GM21360 (cell line): ENCODE results near the gene SLMAP.

ENCODE experiments used
- ATAC-seq: cut with Tn5 transposase; IDR thresholded peaks from one replicate; pipeline ENCODE4 v1.9.1; 2021; ENCODE audit warnings: mild to moderate bottlenecking, moderate library complexity; ENCODE audit not compliant: unreplicated experiment

Gene SLMAP

GRCh38 chr3:57933602-57934001 lies 177.5 kb downstream of the SLMAP start:
- ATAC-seq = no peak

GRCh38 chr3:57934373-57934772 lies 178.3 kb downstream of the SLMAP start:
- no peak for ATAC-seq

- no peak for ATAC-seq
Measured at GRCh38 chr3:57935539-57935938, 179.4 kb downstream of the SLMAP start.

- no peak for ATAC-seq
Measured at GRCh38 chr3:57937092-57937491, 181.0 kb downstream of the SLMAP start.

GRCh38 chr3:57939775-57940174 lies 183.7 kb downstream of the SLMAP start:
- no peak for ATAC-seq

- no peak for ATAC-seq
Measured at GRCh38 chr3:57942388-57942787, 186.3 kb downstream of the SLMAP start.

DNA sequence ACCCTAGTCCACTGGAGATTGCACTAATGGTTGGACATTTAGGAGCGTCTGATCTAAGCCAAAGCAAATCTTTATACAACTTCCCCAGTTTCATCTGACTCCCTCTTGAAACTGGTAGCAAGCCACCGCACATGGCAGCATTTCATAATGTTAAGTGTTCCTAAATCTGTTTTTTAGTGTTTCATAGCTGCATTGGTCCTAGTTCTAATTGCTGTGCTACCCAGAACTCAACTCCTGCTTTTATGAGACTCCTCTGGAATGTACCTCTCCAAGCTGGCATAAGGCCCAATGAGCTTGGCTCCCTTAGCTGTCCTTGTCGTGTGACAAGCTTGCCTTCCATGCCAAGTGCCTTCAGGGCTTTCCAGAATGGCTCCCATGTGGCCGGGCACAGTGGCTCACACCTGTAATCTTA lies 186.8 kb downstream of the SLMAP start:
- no peak for ATAC-seq

DNA sequence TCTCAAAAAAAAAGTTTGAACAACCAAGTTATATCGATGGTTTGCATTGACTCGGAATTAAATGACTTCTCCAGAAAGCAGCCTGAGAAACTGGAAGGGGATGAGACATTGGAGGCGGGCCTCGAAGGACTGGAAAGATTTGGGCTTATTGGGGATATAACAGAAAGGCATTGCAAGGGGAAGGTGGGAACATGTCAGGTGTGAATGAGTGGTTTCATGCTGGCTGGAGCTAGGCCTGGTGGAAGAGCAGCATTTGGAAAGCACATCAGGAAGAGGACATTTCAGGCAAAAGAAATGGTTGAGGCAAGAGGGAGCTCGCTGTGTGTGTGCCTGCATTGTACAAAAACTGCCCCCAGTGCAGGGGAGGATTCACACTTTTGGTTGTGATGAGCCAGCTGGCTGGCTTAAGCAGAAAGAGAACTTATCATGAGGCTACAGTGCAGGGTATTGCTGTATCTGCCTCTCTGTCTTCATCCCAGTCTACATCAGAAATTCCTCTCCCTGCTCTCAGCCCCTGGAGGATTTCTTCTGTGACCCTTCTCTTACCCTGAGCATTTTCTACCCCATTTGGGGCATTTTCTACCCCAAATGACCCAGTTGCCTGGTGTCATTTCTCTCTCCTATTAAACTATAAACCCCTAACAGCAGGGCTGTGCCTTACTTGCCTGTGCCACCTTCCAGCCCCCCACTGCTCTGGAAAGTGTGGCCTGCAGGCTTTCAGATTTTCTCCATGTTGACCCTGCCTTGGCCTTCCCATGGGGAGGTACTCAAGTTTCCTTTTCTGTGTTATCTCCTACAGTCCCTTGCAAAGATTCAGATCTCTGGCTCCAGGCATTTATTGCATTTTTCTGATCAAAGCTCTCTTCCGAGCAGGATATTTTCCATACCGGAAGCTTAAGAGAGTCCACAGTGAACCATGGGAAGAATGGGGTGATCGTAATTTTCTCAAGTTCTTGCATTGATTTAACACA lies 187.7 kb downstream of the SLMAP start:
- ATAC-seq = no peak

DNA sequence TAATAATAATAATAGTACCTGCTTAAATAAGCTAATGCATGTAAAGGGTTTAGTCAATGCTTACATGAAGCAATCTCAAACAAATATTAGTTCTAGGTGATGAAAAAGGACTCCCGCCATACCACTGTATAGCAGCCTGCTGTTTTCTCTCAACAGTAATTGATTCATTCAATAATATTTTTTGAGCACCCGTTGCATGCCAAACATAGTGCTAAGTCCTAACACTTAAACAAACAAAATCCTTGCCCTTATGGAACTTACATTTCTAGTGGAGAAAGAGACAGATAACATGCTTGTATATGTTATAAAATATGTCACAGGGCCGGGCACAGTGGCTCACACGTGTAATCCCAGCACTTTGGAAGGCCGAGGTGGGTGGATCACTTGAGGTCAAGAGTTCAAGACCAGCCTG lies 190.9 kb downstream of the SLMAP start:
- ATAC-seq = no peak

DNA sequence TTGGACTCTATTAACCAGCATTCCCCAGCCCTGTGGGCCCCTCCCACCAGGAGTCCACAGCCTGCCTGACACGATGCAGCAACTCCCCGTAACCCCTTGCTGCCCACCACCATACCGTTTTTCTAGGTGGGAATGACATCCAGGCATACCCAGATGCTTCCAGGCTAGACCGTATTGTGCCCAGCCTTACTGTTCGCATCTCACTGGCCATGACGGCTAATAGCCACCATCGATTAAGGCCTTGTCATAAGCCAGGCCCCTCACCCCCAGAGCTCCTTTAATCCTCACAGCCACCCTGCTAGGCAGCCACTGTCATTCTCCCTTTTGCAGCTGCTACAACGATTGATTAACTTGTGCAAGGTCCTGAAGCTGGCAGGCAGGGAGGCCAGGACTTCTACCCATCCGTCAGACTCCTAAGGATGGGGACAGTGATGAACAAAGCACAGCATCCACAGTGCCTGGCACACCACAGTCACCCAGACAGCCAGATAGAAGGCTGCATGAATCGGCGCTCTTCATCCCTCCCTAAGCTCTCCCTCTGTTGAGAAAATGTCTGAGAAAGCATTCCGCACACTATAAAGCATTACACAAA lies 192.1 kb downstream of the SLMAP start:
- no peak for ATAC-seq

DNA sequence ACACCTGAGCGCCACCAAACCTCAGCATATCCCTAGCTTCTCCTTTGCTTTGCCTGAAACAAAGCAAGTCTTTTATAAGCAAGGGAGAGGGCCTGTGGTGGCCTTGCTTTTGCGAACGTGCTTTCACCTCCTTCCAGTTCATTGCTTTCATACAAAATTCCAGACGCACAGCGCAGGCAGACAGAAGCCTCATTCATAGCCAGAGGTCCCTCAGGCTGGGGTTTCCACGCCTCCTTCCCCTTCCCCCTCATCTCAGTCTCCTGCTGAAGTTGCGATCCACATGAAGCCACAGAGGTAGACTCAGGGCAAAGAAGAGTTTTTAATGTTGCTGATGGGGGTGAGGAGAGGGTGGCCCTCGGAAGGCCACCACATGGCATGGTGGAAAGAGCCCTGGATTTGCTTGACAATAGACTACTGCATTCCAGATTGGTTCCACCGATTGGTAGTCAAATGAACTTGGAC lies 192.7 kb downstream of the SLMAP start:
- no peak for ATAC-seq

GRCh38 chr3:57949344-57949743 lies 193.2 kb downstream of the SLMAP start:
- no peak for ATAC-seq

DNA sequence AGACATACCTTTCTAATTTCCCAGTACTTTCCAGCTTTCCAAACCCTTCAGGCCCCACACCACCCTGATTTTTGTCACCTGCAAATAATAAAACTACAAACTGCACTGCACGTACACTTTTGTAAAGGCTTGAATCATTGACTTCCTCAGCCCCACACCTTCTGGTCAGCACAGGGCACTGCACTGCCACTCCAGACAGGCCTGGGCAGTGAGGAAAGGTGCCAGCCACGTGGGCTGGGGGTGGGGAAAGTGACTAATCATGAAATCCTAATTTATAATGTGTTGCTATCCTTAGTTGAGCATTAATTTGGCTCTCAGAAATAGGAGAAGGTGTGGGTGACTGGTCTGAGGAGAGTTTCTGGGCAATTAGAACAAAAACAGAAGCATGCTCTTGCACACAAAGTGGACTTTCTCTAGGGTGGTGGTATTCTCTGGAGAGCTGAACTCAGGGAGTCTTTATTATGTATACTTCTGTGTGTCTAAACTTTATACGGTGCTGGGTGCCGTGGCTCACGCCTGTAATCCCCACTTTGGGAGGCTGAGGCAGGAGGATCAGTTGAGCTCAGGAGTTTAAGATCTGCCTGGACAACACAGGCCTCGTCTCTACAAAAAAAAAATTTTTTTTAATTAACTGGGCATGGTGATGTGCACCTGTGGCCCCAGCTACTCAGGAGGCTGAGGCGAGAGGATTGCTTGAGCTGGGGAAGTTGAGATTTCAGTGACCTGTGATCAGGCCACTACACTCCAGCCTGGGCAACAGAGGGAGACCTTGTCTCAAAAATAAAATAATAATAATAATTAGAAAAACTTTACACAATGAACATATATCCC lies 193.9 kb downstream of the SLMAP start:
- no peak for ATAC-seq

GRCh38 chr3:57951066-57951882 lies 195.2 kb downstream of the SLMAP start:
- no peak for ATAC-seq

GRCh38 chr3:57952208-57952631 lies 196.1 kb downstream of the SLMAP start:
- no peak for ATAC-seq

DNA sequence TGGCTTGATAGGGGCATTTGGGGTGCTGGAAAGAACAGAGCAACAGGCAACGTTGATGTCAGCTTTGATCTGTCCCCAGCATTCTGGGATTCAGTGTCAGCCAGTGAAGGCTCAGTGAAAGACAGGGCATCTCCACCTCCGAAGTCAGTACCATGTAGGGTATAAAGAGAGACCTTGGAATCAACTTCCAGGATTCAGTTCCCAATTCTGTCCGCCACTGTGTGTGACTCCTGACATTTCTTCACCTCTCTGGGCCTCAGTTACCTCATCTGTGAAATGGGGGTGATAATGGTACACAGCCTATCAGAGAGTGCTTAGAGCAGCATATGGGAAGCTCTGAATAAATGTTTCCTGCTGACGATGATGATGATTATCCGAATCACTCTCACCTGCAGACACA lies 196.5 kb downstream of the SLMAP start:
- no peak for ATAC-seq

GRCh38 chr3:57953576-57953975 lies 197.5 kb downstream of the SLMAP start:
- no peak for ATAC-seq

DNA sequence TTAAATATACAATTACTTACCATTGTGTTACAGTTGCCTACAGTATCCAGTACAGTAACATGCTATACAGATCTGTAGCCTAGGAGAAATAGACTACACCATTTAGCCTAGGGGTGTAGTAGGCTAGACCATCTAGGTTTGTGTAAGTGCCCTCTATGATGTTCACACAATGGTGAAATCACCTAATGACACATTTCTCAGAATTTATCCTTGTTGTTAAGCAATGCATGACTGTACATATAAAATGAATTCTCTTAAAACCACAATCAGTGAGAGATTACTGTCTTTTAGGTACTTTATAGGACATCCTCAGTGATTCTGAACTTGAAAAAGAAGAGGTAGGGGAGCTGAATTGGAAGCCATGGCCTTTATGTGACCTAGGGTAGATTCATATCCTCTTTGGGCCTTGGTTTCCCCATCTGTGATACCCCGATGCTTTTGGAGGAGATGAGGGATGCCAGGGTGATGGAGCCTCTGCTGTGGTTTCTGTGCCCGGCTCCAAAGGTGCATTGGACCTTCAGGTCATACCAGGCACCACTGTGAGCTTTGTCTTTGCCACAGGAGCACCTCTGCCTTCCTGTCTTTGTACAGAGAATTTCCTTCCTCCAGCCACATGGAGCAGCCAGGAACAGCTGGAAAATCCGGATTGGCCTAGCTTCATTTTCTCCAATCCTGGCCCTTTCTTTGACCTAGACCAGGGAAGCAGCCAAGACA lies 200.2 kb downstream of the SLMAP start:
- no peak for ATAC-seq

- no peak for ATAC-seq
Measured at GRCh38 chr3:57956833-57957174, 200.7 kb downstream of the SLMAP start.

DNA sequence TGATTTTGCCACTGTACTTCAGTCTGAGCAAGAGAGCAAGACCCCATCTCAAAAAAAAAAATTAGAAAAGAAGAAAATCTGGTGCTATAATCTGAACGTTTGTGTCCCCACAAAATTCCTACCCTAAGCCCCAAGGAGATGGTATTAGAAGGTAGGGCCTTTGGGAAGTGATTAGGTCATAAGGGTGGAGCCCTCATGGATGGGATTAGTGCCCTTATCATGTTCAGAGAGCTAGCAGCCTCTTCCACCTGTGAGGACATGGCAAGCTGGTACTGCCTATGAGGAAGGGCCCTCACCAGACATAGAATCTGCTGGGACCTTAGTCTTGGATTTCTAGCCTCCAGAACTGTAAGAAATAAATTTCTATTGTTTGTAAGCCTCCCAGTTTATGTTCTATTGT lies 201.7 kb downstream of the SLMAP start:
- no peak for ATAC-seq
